H1 (cell line): ENCODE data around the gene ENPP5.

Experiments
- ATF2 ChIP-seq: IDR thresholded peaks from 2 replicates; pipeline ENCODE4 v1.6.1; 2012; ENCODE audit warnings: low read length, inconsistent platforms
- CTCF ChIP-seq, 3 experiments: IDR thresholded peaks; 1 replicate in 2 of 3; 2 replicates in 1 of 3; pipeline versions ENCODE4 v1.5.1 to v1.6.1; 2011; ENCODE audit warnings: low read length in 3 of 3, mild to moderate bottlenecking in 3 of 3, inconsistent platforms in 2 of 3, low read depth in 1 of 3, moderate library complexity in 1 of 3; ENCODE audit not compliant: insufficient read depth in 1 of 3; ENCODE audit errors: control extremely low read depth in 1 of 3
- EP300 ChIP-seq, 2 experiments: IDR thresholded peaks; 1 replicate in 1 of 2; 2 replicates in 1 of 2; pipeline ENCODE4 v1.6.1; 2011 to 2012; ENCODE audit warnings: low read depth in 2 of 2, low read length in 2 of 2, mild to moderate bottlenecking in 2 of 2, borderline replicate concordance in 1 of 2, inconsistent platforms in 1 of 2, moderate library complexity in 1 of 2
- EZH2 ChIP-seq: fragments of 200-600 bp; sonication (generic); IDR thresholded peaks from 2 replicates; pipeline ENCODE4 v1.7.1; 2012; ENCODE audit warnings: low read depth, mild to moderate bottlenecking, moderate library complexity, low read length, inconsistent platforms; ENCODE audit not compliant: severe bottlenecking
- NRF1 ChIP-seq: IDR thresholded peaks from 2 replicates; pipeline ENCODE4 v1.6.1; 2011; ENCODE audit warnings: mild to moderate bottlenecking, low read depth, low read length, improper control_type of control experiment
- RAD21 ChIP-seq, 2 experiments: IDR thresholded peaks in 1 of 2; conservative IDR thresholded peaks in 1 of 2; 2 replicates each; pipeline ENCODE4 v1.6.1; 2011; ENCODE audit warnings: low read depth in 2 of 2, low read length in 2 of 2, improper control_type of control experiment in 1 of 2, inconsistent platforms in 1 of 2, mild to moderate bottlenecking in 1 of 2, moderate library complexity in 1 of 2

- TF ChIP-seq CTCF (IDR thresholded peaks at IDR 0.05; ENCODE audit: control extremely low read depth in 1 of 3, insufficient read depth in 1 of 3, low read depth in 1 of 3, low read length in 3 of 3), result no peak
- no peak for TF ChIP-seq RAD21 (IDR thresholded peaks at IDR 0.05 in 1 of 2, conservative IDR thresholded peaks at IDR 0.05 in 1 of 2; ENCODE audit: low read depth in 2 of 2, low read length in 2 of 2)
- no peak for TF ChIP-seq EZH2
- no peak for TF ChIP-seq NRF1
- no peak for TF ChIP-seq EP300 (IDR thresholded peaks at IDR 0.05; ENCODE audit: borderline replicate concordance in 1 of 2, low read depth in 2 of 2, low read length in 2 of 2)
- no peak for TF ChIP-seq ATF2
Measured at GRCh38 chr6:46219661-46220060, 48.9 kb upstream of the ENPP5 start.
